ENCODE data around the gene GEMIN4. TPM values are rescaled to one million over a fixed set of nuclear protein-coding genes. Genes with fewer than 3 reads are reported as not detected.
"Not testable (repeated sequence)": the region's sequence is repeated elsewhere in the genome, so short reads cannot be mapped to it uniquely, and the experiment has no call there.

GEMIN4 gene
- polyA plus RNA-seq, 4 donors: 19.4 to 25.6 (median 22.0) TPM

DNA sequence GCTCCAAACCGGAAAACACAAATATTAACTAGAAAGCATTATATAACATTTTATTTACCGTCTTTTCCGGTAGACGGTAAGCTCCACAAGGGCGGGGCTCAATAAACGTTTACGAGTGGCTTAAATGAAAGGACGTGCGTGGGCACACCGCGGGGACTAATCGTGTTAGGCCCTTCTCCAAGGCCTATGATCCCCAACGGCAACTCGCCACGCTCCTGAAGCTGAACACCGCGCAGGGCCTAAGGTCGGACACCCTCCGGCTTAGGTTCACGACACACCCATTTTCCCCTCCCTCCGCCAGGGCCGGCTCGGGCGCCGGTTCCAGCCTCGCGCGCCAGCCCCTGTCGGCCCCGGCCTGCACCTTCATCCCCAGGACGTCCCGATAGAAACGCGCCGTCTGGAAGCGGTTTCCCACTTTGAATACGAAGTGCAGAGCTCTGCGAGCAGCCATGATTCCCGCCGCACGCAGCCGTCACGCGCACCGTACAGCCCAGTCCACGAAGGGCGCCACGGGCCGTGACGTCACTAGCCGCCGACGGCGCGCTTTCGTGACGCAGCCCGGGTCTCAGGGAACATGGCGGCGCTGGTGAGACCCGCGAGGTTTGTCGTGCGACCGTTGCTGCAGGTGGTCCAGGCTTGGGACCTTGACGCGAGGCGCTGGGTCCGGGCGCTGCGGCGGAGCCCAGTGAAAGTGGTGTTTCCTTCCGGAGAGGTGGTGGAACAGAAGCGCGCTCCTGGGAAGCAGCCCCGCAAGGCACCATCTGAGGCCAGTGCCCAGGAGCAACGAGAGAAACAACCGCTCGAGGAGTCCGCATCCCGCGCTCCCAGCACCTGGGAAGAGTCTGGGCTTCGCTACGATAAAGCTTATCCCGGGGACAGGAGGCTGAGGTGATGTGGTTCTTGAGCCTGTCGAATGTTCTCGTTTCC is 30.0 kb upstream of the GEMIN4 start, which contains the start of the genes GLOD4 and MRM3:
TSS of gene GLOD4 (minus strand) at position 476 of the 927 bp plus-strand sequence. CDS start at position 451, 25 bp downstream.
TSS of gene MRM3 (plus strand) at position 549 of the 927 bp plus-strand sequence. CDS start at position 575, 26 bp downstream.
- DNase-seq (ENCODE audit: low read depth in 4 of 4, low spot score in 2 of 4): peak; percentile 76 to 87 (median 80)

DNA sequence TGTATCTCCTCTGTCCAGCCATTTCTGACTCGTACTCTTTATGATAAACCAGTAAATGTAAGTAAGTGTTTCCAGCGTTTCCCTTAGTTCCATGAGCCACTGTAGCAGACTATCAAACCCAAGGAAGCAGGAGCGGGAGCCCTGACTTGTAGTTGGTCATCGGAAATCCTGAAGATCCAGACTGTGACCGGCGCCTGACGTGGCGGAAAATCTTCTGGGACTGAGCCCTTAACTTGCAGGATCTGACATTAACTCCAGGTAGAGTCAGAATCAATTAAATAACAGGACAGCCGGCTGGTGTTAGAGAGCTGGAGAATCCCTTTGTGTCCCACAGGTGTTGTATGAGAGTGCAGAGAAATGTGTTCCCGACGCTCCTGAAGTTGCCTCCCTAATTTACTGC is 26.0 kb upstream of the GEMIN4 start:
- no peak for DNase-seq (ENCODE audit: low read depth in 4 of 4, low spot score in 2 of 4)

DNA sequence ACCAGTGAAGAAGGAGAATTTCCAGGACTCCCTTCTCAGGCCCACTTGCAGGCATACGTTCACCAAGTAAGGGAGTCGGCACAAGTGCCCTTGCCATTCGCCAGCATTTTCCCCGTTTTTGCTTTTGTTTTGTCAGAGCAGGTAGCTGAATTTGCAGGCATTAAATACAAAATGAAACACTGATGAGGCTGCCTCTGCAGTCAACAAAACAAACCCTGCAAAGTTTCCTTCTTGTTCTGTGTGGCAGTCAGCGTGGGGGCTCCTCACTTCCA is 22.2 kb upstream of the GEMIN4 start:
- DNase-seq (ENCODE audit: low read depth in 4 of 4, low spot score in 2 of 4): no peak

DNA sequence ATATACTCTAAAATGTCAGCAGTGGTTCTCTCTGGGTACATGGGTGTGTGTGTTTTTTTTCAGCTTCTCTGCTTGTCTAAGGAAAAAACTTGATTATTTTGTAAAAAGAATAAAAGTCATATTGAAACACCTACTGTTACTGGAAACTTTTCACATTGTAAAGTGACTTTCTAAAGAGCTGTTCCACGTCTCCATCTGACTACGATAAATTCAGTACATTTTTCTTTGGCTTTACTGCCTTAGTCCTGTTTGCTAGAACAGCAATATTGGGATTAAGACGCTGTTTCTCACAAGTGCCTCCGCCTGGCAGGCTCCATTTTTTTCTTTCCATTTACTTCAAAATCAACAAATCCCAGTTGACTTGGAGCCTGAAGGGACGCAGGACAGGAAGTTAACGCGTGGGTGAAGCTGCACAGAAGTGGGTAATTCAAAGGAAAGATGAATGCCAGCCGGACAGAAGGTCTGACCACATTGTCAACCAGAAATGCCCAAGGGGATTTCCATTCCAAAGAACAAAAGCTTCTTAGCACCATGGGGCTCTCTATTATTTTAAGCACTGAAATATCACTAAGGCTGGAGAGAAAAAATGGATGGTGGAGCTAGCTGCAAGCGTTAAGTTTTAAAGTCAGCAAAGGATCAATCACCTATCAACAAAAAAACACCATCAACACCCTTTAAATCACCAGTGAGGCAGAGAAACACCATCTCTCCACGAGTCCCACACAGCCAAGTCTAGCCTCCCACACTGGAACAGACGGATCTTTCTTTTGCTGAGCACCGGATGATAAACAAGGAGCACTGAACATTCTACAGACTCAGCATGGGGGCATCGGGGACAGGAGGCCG is 21.6 kb upstream of the GEMIN4 start:
- no peak for DNase-seq (ENCODE audit: low read depth in 4 of 4, low spot score in 2 of 4)

DNA sequence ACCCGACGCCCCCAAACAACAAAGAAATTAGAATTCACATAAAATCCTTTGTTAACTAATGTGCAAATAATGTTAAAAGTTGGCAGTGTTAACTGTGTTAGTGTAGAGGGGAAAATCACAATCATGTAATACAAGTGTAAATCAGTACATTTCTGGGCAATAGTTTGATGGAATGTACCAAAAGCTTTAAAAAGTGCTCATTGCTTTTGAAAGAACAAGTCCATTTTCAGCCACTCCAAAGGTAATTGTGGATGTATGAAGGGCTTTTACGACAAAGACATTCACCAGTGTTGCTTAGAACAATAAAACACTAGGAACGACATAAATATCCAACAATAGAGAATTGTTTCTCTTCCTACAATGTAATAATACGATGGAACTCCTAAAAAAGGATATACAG is 21.0 kb upstream of the GEMIN4 start:
- no peak for DNase-seq (ENCODE audit: low read depth in 4 of 4, low spot score in 2 of 4)

DNA sequence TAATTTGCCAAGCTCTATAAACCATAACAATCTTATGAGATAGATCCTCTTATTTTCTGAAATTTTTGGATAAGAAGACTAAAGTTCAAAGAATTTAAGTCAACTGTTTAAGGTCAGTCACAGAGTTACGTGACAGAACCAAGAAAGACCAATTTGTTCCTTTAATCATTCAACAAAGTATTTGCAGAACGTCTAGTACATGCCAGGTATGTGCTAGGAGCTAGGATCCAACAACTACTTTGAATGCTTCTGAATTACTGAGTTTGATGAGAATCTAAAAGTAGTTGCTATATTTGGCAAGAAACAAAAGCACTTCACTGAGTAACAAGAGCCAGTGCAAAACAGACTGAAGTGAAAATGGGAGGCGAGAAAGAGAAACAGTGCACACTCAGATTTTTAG is 15.0 kb upstream of the GEMIN4 start:
- no peak for DNase-seq (ENCODE audit: low read depth in 4 of 4, low spot score in 2 of 4)

DNA sequence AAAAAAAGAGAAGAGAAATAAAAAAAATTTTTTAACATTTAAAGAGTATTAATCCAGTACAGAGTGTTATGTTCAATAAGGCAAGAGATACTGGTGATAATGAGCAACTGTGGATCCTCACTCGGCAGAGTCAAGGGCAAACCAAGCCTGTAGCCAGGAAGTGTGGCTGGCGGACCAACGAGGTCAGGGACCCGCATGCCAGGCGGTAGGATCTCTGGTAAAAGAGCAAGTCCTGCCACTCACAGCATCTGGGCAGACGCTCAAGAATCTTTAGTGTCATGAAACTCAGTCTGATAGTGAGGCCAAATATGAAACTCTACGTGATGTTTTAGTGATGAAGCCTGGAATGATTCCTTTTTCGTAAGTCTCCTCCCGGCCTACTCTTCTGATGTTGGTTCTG is 8.3 kb upstream of the GEMIN4 start:
- DNase-seq (ENCODE audit: low read depth in 4 of 4, low spot score in 2 of 4): no peak

DNA sequence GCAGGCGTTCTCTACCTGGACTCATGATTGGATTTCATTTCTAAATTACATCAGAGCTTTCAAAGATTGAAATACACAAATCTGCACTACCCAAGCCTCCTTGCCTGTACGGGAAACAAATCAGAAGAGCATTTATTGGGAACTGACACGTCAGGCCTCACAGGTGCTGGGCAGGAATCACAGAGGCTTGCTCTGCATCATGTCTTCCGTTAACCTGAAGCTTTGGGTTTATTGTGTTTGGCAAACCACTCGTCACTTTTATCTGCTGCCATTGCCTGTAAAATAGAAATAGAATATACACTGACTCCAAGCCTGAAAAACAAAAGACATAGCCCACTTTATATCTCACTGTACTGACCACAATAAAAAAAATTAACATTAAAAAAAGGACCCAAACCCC is 7.9 kb upstream of the GEMIN4 start:
- no peak for DNase-seq (ENCODE audit: low read depth in 4 of 4, low spot score in 2 of 4)

DNA sequence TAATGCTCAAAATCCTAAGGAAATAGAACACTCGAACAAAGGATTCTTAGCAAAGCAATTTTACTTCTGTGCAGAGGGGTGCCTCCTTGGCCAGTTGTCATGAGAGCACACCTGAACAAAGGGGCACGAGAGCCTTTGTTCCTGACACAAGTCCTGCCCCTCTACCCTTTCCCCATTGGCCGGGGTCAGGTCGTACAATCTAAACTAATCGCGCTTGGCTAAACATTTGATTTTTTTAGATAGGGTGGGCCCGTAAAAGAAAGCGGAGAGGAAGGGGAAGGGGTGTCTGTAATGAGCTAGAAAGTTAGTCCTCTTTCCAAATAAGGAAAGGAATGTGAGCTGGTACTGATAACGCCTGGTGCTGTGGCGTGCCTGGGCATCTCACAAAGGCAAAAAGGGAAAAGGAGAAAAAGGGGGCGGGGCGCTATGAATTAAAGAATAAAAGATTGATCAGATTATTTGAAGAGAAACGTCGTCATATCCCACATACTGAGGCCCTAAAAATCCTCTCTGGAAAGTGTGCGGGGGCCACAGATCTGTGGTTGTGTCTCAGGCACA is 4.0 kb upstream of the GEMIN4 start:
- not testable (repeated sequence) for DNase-seq (ENCODE audit: low read depth in 4 of 4, low spot score in 2 of 4)

DNA sequence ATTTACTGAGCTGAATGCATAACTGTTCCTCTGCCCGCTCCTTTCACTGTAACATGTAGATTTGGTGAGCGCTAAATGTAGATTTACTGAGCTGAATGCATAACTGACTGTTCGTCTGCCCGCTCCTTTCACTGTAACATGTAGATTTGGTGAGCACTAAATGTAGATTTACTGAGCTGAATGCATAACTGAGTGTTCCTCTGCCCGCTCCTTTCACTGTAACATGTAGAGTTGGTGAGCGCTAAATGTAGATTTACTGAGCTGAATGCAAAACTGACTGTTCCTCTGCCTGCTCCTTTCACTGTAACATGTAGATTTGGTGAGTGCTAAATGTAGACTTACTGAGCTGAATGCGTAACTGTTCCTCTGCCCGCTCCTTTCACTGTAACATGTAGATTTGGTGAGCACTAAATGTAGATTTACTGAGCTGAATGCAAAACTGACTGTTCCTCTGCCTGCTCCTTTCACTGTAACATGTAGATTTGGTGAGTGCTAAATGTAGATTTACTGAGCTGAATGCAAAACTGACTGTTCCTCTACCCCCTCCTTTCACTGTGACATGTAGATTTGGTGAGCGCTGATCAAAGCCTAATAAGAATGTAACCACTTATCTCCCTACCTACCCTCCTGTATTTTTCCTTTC is 3.4 kb upstream of the GEMIN4 start:
- DNase-seq (ENCODE audit: low read depth in 4 of 4, low spot score in 2 of 4): not testable (repeated sequence)

DNA sequence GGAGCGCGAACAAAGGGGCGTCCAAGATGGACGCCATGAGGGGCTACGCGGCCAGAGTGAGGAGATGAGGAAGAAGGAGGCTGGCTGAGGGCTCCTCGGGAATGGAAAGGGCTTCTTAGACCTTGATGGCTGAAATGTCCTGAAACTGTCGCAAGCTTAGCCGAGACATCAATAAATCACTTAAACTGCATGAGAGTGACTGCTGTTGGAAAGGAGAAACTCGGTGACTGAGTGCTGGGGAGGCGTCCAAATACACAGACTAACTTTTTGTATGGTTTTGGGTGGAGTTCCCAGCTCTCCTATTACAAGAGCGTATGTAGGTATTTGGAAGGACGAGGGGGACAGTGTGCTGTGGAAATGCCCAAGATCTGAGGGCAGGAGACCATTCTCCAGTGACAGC is 1.4 kb upstream of the GEMIN4 start:
- no peak for DNase-seq (ENCODE audit: low read depth in 4 of 4, low spot score in 2 of 4)

DNA sequence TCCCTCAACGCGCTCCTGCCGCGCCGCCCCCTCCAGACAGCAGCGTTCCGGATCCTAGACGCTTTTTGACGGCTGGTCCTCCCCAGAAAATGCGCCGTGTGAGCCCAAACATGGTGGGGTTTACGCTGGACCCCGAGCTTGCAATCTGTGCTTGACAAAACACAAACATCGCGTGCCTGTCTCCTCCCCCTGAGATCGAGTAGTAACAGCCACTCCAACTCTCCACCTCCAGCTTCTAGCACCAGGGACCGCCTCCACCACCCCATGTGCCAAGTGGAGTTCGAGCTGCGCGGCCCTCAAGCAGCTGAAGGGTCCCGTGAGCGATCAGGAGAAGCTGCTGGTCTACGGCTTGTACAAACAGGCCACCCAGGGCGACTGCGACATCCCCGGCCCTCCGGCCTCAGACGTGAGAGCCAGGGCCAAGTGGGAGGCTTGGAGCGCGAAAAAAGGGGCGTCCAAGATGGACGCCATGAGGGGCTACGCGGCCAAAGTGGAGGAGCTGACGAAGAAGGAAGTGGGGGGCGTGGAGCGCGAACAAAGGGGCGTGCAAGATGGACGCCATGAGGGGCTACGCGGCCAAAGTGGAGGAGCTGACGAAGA is 656 bp upstream of the GEMIN4 start:
- DNase-seq (ENCODE audit: low read depth in 4 of 4, low spot score in 2 of 4): peak in 1 of 4 donors; percentile 52

DNA sequence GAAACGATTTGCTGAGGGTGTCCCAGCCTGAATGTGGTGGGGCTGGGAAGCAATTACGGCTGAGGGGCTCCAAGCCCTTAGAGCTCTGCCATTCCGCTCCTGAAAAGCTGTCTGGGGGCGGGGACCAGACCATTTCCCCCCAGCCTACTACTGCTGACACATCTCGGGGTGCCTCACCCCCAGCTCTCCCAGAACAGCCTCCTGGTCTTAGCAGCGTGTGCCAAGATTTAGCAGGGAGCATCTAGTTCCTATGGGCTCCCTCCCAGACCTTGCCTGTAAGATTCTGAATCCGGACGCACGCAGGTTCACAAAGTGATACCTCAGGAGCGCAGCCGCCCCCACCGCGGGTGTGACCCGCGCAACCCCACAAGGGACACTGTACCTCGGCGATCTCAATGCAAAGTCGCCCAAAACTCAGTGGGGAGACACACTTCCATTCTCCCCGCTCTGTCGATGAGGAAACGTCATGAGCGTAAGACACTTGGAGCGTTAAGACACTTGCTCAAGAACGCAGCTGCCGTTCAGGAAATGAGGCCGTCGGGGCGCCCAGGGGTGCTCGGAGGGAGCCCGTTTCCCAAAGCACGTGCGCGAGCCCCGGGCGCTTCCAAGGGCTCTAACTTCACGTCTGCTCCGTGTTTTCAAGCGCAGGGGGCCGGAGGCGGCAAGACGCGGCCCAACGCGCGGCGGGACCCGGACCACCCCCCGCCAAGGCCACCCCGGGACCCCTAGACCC is 629 bp downstream of the GEMIN4 start:
- DNase-seq (ENCODE audit: low read depth in 4 of 4, low spot score in 2 of 4): no peak

DNA sequence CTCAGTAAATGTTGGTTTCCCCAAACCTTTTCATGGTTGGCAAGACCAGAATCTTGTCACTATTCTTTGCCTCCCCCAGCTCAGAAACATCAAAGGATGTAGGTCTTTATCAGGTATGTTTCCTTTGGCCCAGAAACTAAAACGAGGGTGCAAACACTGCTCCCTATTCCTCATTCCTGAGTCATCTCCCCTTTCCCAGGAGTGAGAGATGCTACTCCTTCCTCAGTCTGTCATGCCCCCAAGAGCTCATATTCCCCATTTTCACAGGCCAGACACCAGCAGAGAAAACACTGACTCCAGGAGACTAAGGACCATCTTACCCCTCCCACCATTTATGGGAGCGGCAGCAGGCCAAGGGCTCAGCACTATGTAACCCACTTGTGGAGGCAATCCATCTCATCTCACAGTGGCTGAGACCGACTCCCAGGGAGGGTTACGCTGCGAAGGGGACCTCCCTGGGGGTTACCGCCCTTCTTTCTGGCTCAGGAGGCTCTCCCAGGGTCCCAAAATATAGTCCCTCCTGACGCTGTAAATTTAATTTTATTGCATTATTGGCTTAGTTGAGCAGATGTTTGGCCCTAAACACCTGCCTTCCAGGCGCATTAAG is 1.5 kb downstream of the GEMIN4 start:
- no peak for DNase-seq (ENCODE audit: low read depth in 4 of 4, low spot score in 2 of 4)

DNA sequence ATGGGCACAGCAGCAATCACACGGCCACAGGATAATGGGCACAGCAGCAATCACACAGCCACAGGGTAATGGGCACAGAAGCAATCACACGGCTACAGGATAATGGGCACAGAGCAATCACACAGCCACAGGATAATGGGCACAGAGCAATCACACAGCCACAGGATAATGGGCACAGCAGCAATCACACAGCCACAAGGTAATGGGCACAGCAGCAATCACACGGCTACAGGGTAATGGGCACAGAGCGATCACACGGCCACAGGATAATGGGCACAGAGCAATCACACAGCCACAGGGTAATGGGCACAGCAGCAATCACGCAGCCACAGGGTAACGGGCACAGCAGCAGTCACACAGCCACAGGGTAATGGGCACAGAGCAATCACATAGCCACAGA is 2.7 kb downstream of the GEMIN4 start:
- DNase-seq (ENCODE audit: low read depth in 4 of 4, low spot score in 2 of 4): not testable (repeated sequence)

DNA sequence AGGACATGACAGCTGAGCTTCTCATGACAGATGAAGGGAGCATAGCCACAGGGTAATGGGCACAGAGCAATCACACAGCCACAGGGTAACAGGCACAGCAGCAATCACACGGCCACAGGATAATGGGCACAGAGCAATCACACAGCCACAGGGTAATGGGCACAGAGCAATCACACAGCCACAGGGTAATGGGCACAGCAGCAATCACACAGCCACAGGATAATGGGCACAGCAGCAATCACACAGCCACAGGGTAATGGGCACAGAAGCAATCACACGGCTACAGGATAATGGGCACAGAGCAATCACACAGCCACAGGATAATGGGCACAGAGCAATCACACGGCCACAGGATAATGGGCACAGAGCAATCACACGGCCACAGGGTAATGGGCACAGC is 3.5 kb downstream of the GEMIN4 start:
- not testable (repeated sequence) for DNase-seq (ENCODE audit: low read depth in 4 of 4, low spot score in 2 of 4)

DNA sequence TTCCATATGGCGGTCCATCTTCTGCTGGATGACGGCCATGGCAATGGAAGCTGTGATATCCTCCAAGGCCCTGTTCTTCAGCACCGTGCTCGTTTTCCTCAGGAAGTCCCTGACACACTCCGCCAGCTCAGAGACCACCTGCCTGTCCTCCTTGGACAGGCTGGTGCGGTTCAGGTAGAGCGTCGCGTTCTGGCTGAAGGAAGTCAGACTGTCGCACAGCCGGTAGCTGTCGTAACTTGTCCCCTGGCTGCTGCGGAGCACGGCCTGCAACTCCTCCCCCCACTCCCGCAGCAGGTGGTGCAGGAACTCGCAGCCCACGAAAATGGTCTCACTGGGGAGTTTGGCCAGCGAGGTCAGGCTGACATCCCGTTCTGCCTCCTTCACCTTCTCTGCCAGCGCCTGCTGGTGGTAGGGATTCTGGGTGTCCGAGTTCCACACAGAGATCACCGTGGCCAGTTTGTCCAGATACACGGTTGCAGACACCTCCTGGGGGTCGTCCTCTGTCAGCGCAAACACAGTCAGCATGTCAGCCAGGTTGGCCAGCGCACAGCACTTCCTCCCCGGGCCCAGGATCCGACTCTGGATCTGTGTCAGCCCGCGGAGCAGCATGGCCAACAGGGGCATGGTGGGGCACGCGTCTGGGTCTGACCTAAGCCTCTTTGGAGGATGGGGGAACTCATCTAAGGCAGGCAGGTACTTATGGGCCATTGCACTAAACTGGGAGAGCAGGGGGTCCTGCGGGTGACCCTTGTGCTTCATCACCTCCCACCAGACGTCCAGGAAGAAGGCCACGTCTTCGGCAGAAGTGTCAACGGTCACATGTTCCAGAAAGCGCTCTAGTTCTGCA is 5.1 kb downstream of the GEMIN4 start:
- DNase-seq (ENCODE audit: low read depth in 4 of 4, low spot score in 2 of 4): no peak

DNA sequence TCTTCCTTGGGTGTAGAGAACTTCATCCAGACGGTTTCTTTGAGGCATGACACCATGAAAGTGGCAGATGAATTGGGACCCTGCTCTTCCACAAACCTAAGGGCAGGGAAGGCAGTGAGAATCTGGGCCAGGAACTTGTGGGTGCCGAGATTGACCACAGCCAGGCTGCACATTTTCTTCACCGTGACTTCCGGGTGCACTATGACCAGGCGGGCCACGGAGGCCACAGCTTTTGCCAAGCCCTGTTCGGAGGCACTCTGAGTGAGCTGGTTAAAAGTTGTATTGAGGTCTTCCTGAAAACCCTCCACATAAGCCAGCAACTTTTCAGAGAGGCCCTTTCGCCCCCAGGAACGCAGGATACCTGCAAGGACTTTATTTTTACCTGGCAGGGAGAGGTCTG is 5.9 kb downstream of the GEMIN4 start:
- no peak for DNase-seq (ENCODE audit: low read depth in 4 of 4, low spot score in 2 of 4)

Measured in left renal cortex interstitium (tissue), 4 donors.